Measurements from ENCODE around the gene PID1.

PID1 gene

GRCh38 chr2:228987441-228988155 lies 283.5 kb downstream of the PID1 start:
- no peak overlapping the region for H3K4me3 ChIP-seq (replicated peaks; ENCODE audit: low read depth, low read length)
- no peak for DNase-seq (ENCODE audit: low read depth)
- TF ChIP-seq CTCF (IDR thresholded peaks at IDR 0.05; ENCODE audit: low read length, missing control alignments) = no peak

- DNase-seq (ENCODE audit: low read depth) = no peak
- no peak overlapping the region for H3K4me3 ChIP-seq (replicated peaks; ENCODE audit: low read depth, low read length)
- TF ChIP-seq CTCF (IDR thresholded peaks at IDR 0.05; ENCODE audit: low read length, missing control alignments) = no peak
Observed at GRCh38 chr2:228986961-228987360, 284.1 kb downstream of the PID1 start.

- H3K4me3 ChIP-seq (replicated peaks; ENCODE audit: low read depth, low read length) = no peak overlapping the region
- no peak for TF ChIP-seq CTCF (IDR thresholded peaks at IDR 0.05; ENCODE audit: low read length, missing control alignments)
- DNase-seq (ENCODE audit: low read depth) = no peak
Observed at GRCh38 chr2:228983700-228984099, 287.4 kb downstream of the PID1 start.

- DNase-seq (ENCODE audit: low read depth) = no peak
- TF ChIP-seq CTCF (IDR thresholded peaks at IDR 0.05; ENCODE audit: low read length, missing control alignments) = no peak
- H3K4me3 ChIP-seq (replicated peaks; ENCODE audit: low read depth, low read length) = no peak overlapping the region
Observed at GRCh38 chr2:228974169-228974568, 296.9 kb downstream of the PID1 start.

Data from fibroblast of pulmonary artery (primary cell).